Lower lobe of right lung (tissue), 2 donors: ENCODE data around the gene KIAA1191. TPM values are rescaled to one million over a fixed set of nuclear protein-coding genes. Genes with fewer than 3 reads are reported as not detected.

Experiments
- ATAC-seq, 2 donors: fragments of 200-7000 bp; cut with Tn5 transposase; one replicate each; pipeline ENCODE4 v1.9.1; 2020 to 2022; ENCODE audit warnings: mild to moderate bottlenecking in 2 of 2, moderate library complexity in 2 of 2
- DNase-seq: peaks from one replicate; pipeline ENCODE4 v3.0.0-alpha.2; 2020
- H3K27ac ChIP-seq: fragments of 200-600 bp; one replicate; pipeline ENCODE4 v1.8.0; 2022
- H3K27me3 ChIP-seq: fragments of 200-600 bp; one replicate; pipeline ENCODE4 v1.8.0; 2022; ENCODE audit warnings: low read depth
- H3K36me3 ChIP-seq: fragments of 200-600 bp; one replicate; pipeline ENCODE4 v1.8.0; 2022; ENCODE audit warnings: mild to moderate bottlenecking
- H3K4me1 ChIP-seq: fragments of 200-600 bp; one replicate; pipeline ENCODE4 v1.8.0; 2022
- H3K4me3 ChIP-seq: fragments of 200-600 bp; one replicate; pipeline ENCODE4 v1.8.0; 2022; ENCODE audit warnings: mild to moderate bottlenecking
- H3K9me3 ChIP-seq: fragments of 200-600 bp; one replicate; pipeline ENCODE4 v1.8.0; 2022
- intact Hi-C: fragments of 100-400 bp; cut with DNase I; formaldehyde crosslinking; loops from one replicate; pipeline ENCODE4 v1.11.0; 2022
- total RNA-seq: library from RNA; stranded (reverse); fragmentation: NEBNext Ultra II Directional; extraction: Animal tissue kit (Norgen Biotek cat#: 25700); gene quantifications from one replicate; pipeline ENCODE4 v1.2.1, GENCODE V29; 2021
- TF ChIP-seq, protein P1 (sequence below): fragments of 200-600 bp; IDR thresholded peaks from one replicate; pipeline ENCODE4 v1.8.0; 2022; ENCODE audit warnings: antibody characterized with exemption, mild to moderate bottlenecking
- donor health status: DM: no; HTN: yes; CAD: no; lungs with severe emphysema.

Gene KIAA1191
- total RNA-seq, 1 donor from 2014 or later = 88.9 TPM

DNA sequence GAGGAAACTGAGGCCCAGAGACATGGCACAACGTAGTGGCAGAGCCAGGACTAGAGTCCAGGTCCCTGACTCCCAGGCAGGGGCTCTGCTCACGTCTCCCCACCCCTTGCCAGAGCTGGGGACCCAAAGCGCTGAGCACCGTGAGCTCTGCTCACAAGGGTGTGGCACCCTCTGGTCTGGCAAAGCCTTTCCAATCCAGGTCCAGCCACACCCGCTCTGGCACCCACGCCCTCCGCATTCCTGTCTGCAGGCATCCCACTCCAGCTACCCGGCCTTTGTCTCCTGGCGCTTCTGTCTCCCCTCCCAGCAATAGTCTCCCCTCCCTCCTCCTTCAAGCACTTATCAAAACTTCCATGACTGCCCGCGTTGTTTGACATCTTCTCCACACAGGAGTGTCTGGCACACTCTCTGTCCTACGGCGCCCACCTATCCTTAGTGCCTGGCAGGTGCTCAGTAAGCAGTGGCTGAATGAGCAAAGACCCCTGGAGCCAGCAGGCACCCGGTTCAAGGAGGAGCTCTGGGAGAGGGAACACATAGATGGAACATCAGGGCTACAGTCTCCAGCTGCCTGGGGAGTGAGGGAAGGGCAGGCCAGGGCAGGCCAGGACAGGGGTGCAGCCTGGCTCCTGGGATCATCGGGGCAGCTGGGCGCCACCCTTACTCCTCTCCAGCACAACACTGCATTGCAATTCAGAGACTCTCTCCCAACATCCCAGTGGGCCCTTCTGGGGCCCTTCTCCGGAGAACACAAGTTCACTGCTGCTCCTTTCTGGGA is 39.0 kb upstream of the KIAA1191 start:
- Histone ChIP-seq H3K27ac (no peak overlapping the region), H3K4me3 (no peak overlapping the region), H3K4me1 (peaks cover 1% of the 10 kb centered on the region), H3K9me3 (no peaks in the 10 kb centered on the region), H3K36me3 (peaks cover 36% of the 10 kb centered on the region), H3K27me3 (no peaks in the 10 kb centered on the region)
- intact Hi-C loops = no loop called here
- DNase-seq (no peak), ATAC-seq (peak; percentile 40 to 59)
- TF ChIP-seq, protein P1, sequence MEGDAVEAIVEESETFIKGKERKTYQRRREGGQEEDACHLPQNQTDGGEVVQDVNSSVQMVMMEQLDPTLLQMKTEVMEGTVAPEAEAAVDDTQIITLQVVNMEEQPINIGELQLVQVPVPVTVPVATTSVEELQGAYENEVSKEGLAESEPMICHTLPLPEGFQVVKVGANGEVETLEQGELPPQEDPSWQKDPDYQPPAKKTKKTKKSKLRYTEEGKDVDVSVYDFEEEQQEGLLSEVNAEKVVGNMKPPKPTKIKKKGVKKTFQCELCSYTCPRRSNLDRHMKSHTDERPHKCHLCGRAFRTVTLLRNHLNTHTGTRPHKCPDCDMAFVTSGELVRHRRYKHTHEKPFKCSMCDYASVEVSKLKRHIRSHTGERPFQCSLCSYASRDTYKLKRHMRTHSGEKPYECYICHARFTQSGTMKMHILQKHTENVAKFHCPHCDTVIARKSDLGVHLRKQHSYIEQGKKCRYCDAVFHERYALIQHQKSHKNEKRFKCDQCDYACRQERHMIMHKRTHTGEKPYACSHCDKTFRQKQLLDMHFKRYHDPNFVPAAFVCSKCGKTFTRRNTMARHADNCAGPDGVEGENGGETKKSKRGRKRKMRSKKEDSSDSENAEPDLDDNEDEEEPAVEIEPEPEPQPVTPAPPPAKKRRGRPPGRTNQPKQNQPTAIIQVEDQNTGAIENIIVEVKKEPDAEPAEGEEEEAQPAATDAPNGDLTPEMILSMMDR = no peak

DNA sequence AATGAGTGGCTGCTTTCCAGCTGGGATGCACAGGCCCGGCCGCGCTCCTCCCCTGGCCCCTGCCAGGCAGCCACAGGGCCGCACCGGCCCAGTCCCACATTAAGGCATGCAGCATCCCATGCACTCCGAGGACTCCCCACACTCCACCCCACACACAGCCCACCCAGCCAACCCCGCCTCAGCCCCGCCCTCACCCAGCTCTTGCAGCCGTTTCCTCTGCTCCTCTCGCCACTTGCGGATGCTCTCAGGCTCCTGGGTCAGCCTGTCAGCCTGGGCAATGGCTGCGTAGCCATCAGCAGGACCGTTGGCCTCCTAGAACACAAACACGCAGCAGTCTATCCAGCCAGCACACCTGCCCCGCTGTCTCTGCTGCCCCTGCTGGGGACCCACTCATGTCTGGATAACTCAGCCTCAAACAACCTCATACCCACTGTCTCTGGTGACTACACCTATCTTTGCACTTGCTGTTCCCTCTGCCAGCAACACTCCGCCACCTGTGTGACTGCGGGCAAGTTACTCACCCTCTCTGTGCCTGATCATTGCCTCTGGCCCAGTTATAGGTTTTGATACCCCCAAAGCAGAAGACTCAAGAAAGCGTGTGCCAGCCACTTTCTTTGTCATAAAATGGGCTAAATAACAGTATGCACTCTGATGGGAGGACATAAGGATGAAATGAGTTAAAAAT is 36.3 kb upstream of the KIAA1191 start:
- Histone ChIP-seq H3K36me3 (peaks cover 41% of the 10 kb centered on the region), H3K9me3 (no peaks in the 10 kb centered on the region), H3K4me1 (peaks cover 5% of the 10 kb centered on the region), H3K27me3 (no peaks in the 10 kb centered on the region), H3K4me3 (no peak overlapping the region), H3K27ac (no peak overlapping the region)
- intact Hi-C loops = no loop called here
- no peak for ATAC-seq
- no peak for DNase-seq
- TF ChIP-seq, protein P1 = no peak

GRCh38 chr5:176396330-176396729 is 34.8 kb upstream of the KIAA1191 start:
- Histone ChIP-seq H3K27me3 (no peaks in the 10 kb centered on the region), H3K27ac (no peak overlapping the region), H3K36me3 (peaks cover 57% of the 10 kb centered on the region), H3K4me3 (no peak overlapping the region), H3K4me1 (peaks cover 5% of the 10 kb centered on the region), H3K9me3 (no peaks in the 10 kb centered on the region)
- intact Hi-C loops = no loop called here
- TF ChIP-seq, protein P1 = no peak
- DNase-seq (no peak), ATAC-seq (no peak)

DNA sequence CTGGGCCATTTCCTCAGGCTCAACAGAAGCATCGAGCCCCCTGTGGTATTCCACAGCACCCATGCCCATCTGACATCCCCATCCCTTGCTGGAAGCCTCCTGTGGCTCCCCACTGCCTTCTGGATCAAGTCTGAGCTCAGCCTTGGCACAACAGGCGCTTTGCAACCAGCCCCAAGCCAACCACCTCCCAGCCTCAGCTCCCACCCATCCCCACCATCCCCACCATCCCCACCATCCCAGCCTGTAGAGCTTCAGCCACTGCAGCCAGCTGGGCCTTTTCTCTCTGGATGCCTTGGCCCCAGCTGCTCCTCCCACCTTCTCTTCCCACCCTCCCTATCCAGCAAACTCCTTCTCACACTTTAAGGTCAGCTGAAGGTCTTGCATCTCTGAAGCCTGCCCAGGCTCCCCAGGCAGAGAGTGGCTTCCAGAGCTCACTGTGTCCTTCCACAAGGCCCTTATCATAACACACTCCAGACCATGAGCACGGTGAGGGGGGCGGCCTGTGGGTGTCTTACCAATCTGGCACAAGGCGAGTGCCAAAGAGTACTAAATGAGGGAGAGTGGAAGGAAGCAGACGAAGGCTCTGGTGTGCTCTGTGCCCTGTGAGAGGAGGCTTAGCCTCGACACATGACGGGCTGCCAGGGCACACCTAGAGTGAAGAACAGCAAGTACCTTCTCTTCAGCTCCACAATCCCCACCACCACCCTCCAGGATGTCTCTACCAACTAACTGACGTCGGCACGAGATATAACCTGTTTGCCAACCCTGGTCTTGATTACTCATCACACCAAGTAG is 33.5 kb upstream of the KIAA1191 start:
- Histone ChIP-seq H3K27ac (no peak overlapping the region), H3K4me3 (no peak overlapping the region), H3K27me3 (no peaks in the 10 kb centered on the region), H3K4me1 (peaks cover 10% of the 10 kb centered on the region), H3K36me3 (peaks cover 65% of the 10 kb centered on the region), H3K9me3 (no peaks in the 10 kb centered on the region)
- TF ChIP-seq, protein P1 = no peak
- intact Hi-C loops = no loop called here
- peak; percentile 30 to 46 for ATAC-seq
- no peak for DNase-seq

GRCh38 chr5:176394096-176394495 is 32.5 kb upstream of the KIAA1191 start:
- TF ChIP-seq, protein P1 = no peak
- no peak overlapping the region for H3K4me3 ChIP-seq
- no peaks in the 10 kb centered on the region for H3K27me3 ChIP-seq
- intact Hi-C loops = no loop called here
- peaks cover 16% of the 10 kb centered on the region for H3K4me1 ChIP-seq
- ATAC-seq (no peak), DNase-seq (no peak)
- H3K9me3 ChIP-seq = no peaks in the 10 kb centered on the region
- peaks cover 64% of the 10 kb centered on the region for H3K36me3 ChIP-seq
- H3K27ac ChIP-seq = no peak overlapping the region
